CD4-positive, alpha-beta T cell (primary cell): Measurements from ENCODE around the gene EFNA1. TPM values are rescaled to one million over a fixed set of nuclear protein-coding genes. Genes with fewer than 3 reads are reported as not detected.
A peak's percentile ranks its signal among the peaks of the same experiment; 100 is the strongest.

ENCODE experiments used
- ATAC-seq: fragments of 200-7000 bp; cut with Tn5 transposase; one replicate; pipeline ENCODE4 v1.10.0; 2022; ENCODE audit warnings: mild to moderate bottlenecking; ENCODE audit not compliant: poor library complexity
- CTCF ChIA-PET: fragments of 350-600 bp; sonication (Branson Sonifier 250); formaldehyde crosslinking; loops from one replicate; lab custom pipeline; 2021; ENCODE audit warnings: antibody characterized with exemption, inconsistent platforms; lab: Charles Lee
- POLR2A ChIA-PET: fragments of 350-600 bp; sonication (Branson Sonifier 250); formaldehyde crosslinking; loops from one replicate; lab custom pipeline; 2021; ENCODE audit warnings: antibody characterized with exemption, inconsistent platforms; lab: Charles Lee
- DNase-seq, 14 experiments: peaks; one replicate each; pipeline ENCODE4 v3.0.0-alpha.2; 2013 to 2020; ENCODE audit warnings: mixed read lengths in 2 of 14
- H3K27ac ChIP-seq, 2 donors: one replicate each; pipeline versions ENCODE4 v1.5.1 to v1.7.0; 2013; ENCODE audit warnings: low read length in 2 of 2, low read depth in 1 of 2, mild to moderate bottlenecking in 1 of 2
- H3K27me3 ChIP-seq, 2 experiments: 1 replicate in 1 of 2; 2 replicates in 1 of 2; pipeline versions ENCODE4 v1.6.1 to v1.7.0; 2013; ENCODE audit warnings: low read length in 2 of 2, control low read depth in 1 of 2, mild to moderate bottlenecking in 1 of 2, moderate library complexity in 1 of 2; ENCODE audit not compliant: insufficient read depth in 2 of 2, control insufficient read depth in 1 of 2
- H3K36me3 ChIP-seq: one replicate; pipeline ENCODE4 v1.6.1; 2013; ENCODE audit warnings: low read length, control low read depth; ENCODE audit not compliant: insufficient read depth
- H3K4me1 ChIP-seq: one replicate; pipeline ENCODE4 v1.6.1; 2013; ENCODE audit warnings: low read length, control low read depth; ENCODE audit not compliant: insufficient read depth
- H3K4me3 ChIP-seq: one replicate; pipeline ENCODE4 v1.5.1; 2013; ENCODE audit warnings: mild to moderate bottlenecking, low read length, moderate library complexity
- H3K9me3 ChIP-seq, 2 experiments: 1 replicate in 1 of 2; 2 replicates in 1 of 2; pipeline versions ENCODE4 v1.6.1 to v1.7.0; 2013; ENCODE audit warnings: low read length in 2 of 2, mild to moderate bottlenecking in 2 of 2, control low read depth in 1 of 2, moderate library complexity in 1 of 2; ENCODE audit not compliant: control insufficient read depth in 1 of 2, insufficient read depth in 1 of 2
- H3K27ac Mint-ChIP-seq: one replicate; pipeline ENCODE4 v1.8.0; 2020; ENCODE audit warnings: mixed read lengths
- H3K27me3 Mint-ChIP-seq: one replicate; pipeline ENCODE4 v1.8.0; 2021; ENCODE audit warnings: mixed read lengths
- H3K36me3 Mint-ChIP-seq: one replicate; pipeline ENCODE4 v1.8.0; 2021; ENCODE audit warnings: low read depth, mixed read lengths
- H3K4me1 Mint-ChIP-seq: one replicate; pipeline ENCODE4 v1.8.0; 2021; ENCODE audit warnings: low read depth, mixed read lengths
- H3K4me3 Mint-ChIP-seq: one replicate; pipeline ENCODE4 v1.8.0; 2020; ENCODE audit warnings: mild to moderate bottlenecking, mixed read lengths
- H3K9me3 Mint-ChIP-seq: one replicate; pipeline ENCODE4 v1.8.0; 2020; ENCODE audit warnings: mixed read lengths
- CTCF ChIP-seq: fragments of 200-600 bp; IDR thresholded peaks from one replicate; pipeline ENCODE4 v1.8.0; 2022; ENCODE audit warnings: antibody characterized with exemption, mild to moderate bottlenecking
- intact Hi-C, 2 experiments: fragments of 100-400 bp; cut with DNase I in 1 of 2; cut with micrococcal nuclease in 1 of 2; formaldehyde crosslinking; loops; one replicate each; pipeline versions ENCODE4 v1.15.1 to v1.9.0; 2023 to 2025; cut with DNase I, micrococcal nuclease
- total RNA-seq, 174 experiments: library from RNA in 2 of 174; stranded (reverse) in 2 of 174; gene quantifications; one replicate each; pipeline ENCODE4 v1.2.3 and lab custom pipeline; 2021 to 2026

The EFNA1 gene
- total RNA-seq, 2 experiments from 2014 or later: 4.2 to 5.9 TPM

GRCh38 chr1:155137154-155137949 lies 9.7 kb downstream of the EFNA1 start:
- Mint-ChIP-seq H3K36me3 (peaks cover 33% of the 10 kb centered on the region), H3K9me3 (no peaks in the 10 kb centered on the region), H3K27me3 (no peaks in the 10 kb centered on the region), H3K27ac (peak overlapping the region; percentile 98), H3K4me3 (peak overlapping the region; percentile 95), H3K4me1 (peaks cover 52% of the 10 kb centered on the region)
- TF ChIP-seq CTCF: no peak
- Histone ChIP-seq H3K27me3 (no peaks in the 10 kb centered on the region), H3K27ac (peak overlapping the region; percentile 60 to 99), H3K36me3 (peaks cover 7% of the 10 kb centered on the region), H3K9me3 (no peaks in the 10 kb centered on the region), H3K4me1 (peaks cover 49% of the 10 kb centered on the region), H3K4me3 (peak overlapping the region; percentile 97)
- ChIA-PET POLR2A (interaction anchor here (0.6 kb wide), 1 partner anchor 27 kb away, joined by 4 read pairs; no protein-coding TSS in a partner anchor), CTCF (interaction anchor here (1.2 to 1.8 kb wide), 4 partner anchors 30 to 114 kb away, joined by 3 to 8 read pairs (median 6); partner anchors contain the start of gene KRTCAP2)
- intact Hi-C loops: loop anchor here in 1 of 2 experiments (5.0 kb wide), 1 partner anchor 70 kb away; the partner anchor contains the start of genes MTX1 and THBS3
- ATAC-seq: no peak
- no peak for DNase-seq

- Histone ChIP-seq H3K27me3 (no peaks in the 10 kb centered on the region), H3K4me1 (peaks cover 41% of the 10 kb centered on the region), H3K27ac (peak within 1 kb of the TSS; percentile 76 to 83), H3K36me3 (peaks cover 7% of the 10 kb centered on the region), H3K4me3 (peak within 1 kb of the TSS; percentile 99), H3K9me3 (no peaks in the 10 kb centered on the region)
- peaks cover 22% of the 10 kb centered on the region for H3K36me3 Mint-ChIP-seq
- ChIA-PET CTCF (interaction anchor here (1.3 kb wide), 1 partner anchor 48 kb away, joined by 3 read pairs; no protein-coding TSS in a partner anchor), POLR2A (no interaction called here)
- no peaks in the 10 kb centered on the region for H3K9me3 Mint-ChIP-seq
- ATAC-seq (peak; percentile 72), DNase-seq (peak; percentile 78 to 92 (median 85))
- intact Hi-C loops: loop anchor here in 1 of 2 experiments (1.0 to 5.0 kb wide), 2 partner anchors 33 to 67 kb away; partner anchors contain the start of genes KRTCAP2, MTX1, THBS3 and TRIM46
- no peaks in the 10 kb centered on the region for H3K27me3 Mint-ChIP-seq
- peaks cover 44% of the 10 kb centered on the region for H3K4me1 Mint-ChIP-seq
- peak within 1 kb of the TSS; percentile 95 for H3K4me3 Mint-ChIP-seq
- peak within 1 kb of the TSS; percentile 84 for H3K27ac Mint-ChIP-seq
- TF ChIP-seq CTCF: no peak
These were observed 12.4 kb downstream of the EFNA1 start, which contains the start of gene DPM3 for GRCh38 chr1:155139895-155140629. Gene DPM3 (minus strand): TSS chr1:155140531. CDS start chr1:155140240, 291 bp downstream.

- peaks cover 4% of the 10 kb centered on the region for H3K27me3 Mint-ChIP-seq
- no peaks in the 10 kb centered on the region for H3K9me3 ChIP-seq
- peaks cover 37% of the 10 kb centered on the region for H3K4me1 ChIP-seq
- H3K4me3 ChIP-seq: peak overlapping the region; percentile 99
- H3K4me3 Mint-ChIP-seq: peak overlapping the region; percentile 95
- H3K27ac ChIP-seq: no peak overlapping the region
- intact Hi-C loops: loop anchor here in 1 of 2 experiments (1.0 kb wide), 1 partner anchor 33 kb away; the partner anchor contains the start of genes KRTCAP2 and TRIM46
- no peaks in the 10 kb centered on the region for H3K9me3 Mint-ChIP-seq
- peaks cover 7% of the 10 kb centered on the region for H3K36me3 ChIP-seq
- H3K4me1 Mint-ChIP-seq: peaks cover 39% of the 10 kb centered on the region
- no peak for TF ChIP-seq CTCF
- H3K36me3 Mint-ChIP-seq: peaks cover 17% of the 10 kb centered on the region
- CTCF ChIA-PET: interaction anchor here (1.3 kb wide), 1 partner anchor 49 kb away, joined by 3 read pairs; no protein-coding TSS in a partner anchor
- peak overlapping the region; percentile 84 for H3K27ac Mint-ChIP-seq
- ATAC-seq: no peak
- no peak for DNase-seq
- no peaks in the 10 kb centered on the region for H3K27me3 ChIP-seq
- POLR2A ChIA-PET: no interaction called here
These were observed 12.9 kb downstream of the EFNA1 start for GRCh38 chr1:155140630-155140953.
